ENCODE measurements around the gene TMPRSS9.

- no peak for TF ChIP-seq EZH2phosphoT487 (IDR thresholded peaks at IDR 0.05; ENCODE audit: insufficient read depth, low read depth)
- no peak for TF ChIP-seq EZH2 (IDR thresholded peaks at IDR 0.05; ENCODE audit: insufficient read depth, poor library complexity, severe bottlenecking)
Measured at GRCh38 chr19:2317756-2318155, 42.3 kb upstream of the TMPRSS9 start.

Measured in GM23248 (cell line).